Endothelial cell of umbilical vein (primary cell): ENCODE measurements around the gene RBMX2.

Experiments used
- EZH2 ChIP-seq: IDR thresholded peaks from 2 replicates; pipeline ENCODE4 v1.6.1; 2012; ENCODE audit warnings: borderline replicate concordance, low read depth, mild to moderate bottlenecking, moderate library complexity, low read length, inconsistent platforms; ENCODE audit not compliant: severe bottlenecking
- FOS ChIP-seq: IDR thresholded peaks from 2 replicates; pipeline ENCODE4 v1.6.1; 2011; ENCODE audit warnings: mild to moderate bottlenecking, low read length, moderate library complexity, borderline replicate concordance; ENCODE audit not compliant: insufficient read depth
- GATA2 ChIP-seq: IDR thresholded peaks from 2 replicates; pipeline ENCODE4 v1.7.0; 2011; ENCODE audit warnings: low read depth, mild to moderate bottlenecking, moderate library complexity, mixed read lengths, low read length; ENCODE audit not compliant: insufficient read length, insufficient read depth
- POLR2A ChIP-seq: IDR thresholded peaks from 2 replicates; pipeline ENCODE4 v1.6.1; 2012; ENCODE audit warnings: low read depth, mild to moderate bottlenecking, control low read depth, low read length
- POLR2AphosphoS5 ChIP-seq: IDR thresholded peaks from 2 replicates; pipeline ENCODE4 v1.6.1; 2012; ENCODE audit warnings: low read depth, mild to moderate bottlenecking, control low read depth, low read length, moderate library complexity; ENCODE audit not compliant: insufficient read depth
- TF ChIP-seq, protein P1 (sequence below), 2 donors: IDR thresholded peaks; 1 replicate in 1 of 2; 2 replicates in 1 of 2; pipeline ENCODE4 v1.5.1; 2011; ENCODE audit warnings: low read length in 2 of 2, mild to moderate bottlenecking in 2 of 2, moderate library complexity in 2 of 2, control low read depth in 1 of 2, inconsistent platforms in 1 of 2, low read depth in 1 of 2; ENCODE audit not compliant: insufficient read depth in 1 of 2; ENCODE audit errors: extremely low read depth in 1 of 2

- TF ChIP-seq, protein P1, sequence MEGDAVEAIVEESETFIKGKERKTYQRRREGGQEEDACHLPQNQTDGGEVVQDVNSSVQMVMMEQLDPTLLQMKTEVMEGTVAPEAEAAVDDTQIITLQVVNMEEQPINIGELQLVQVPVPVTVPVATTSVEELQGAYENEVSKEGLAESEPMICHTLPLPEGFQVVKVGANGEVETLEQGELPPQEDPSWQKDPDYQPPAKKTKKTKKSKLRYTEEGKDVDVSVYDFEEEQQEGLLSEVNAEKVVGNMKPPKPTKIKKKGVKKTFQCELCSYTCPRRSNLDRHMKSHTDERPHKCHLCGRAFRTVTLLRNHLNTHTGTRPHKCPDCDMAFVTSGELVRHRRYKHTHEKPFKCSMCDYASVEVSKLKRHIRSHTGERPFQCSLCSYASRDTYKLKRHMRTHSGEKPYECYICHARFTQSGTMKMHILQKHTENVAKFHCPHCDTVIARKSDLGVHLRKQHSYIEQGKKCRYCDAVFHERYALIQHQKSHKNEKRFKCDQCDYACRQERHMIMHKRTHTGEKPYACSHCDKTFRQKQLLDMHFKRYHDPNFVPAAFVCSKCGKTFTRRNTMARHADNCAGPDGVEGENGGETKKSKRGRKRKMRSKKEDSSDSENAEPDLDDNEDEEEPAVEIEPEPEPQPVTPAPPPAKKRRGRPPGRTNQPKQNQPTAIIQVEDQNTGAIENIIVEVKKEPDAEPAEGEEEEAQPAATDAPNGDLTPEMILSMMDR (IDR thresholded peaks at IDR 0.05; ENCODE audit: extremely low read depth in 1 of 2, insufficient read depth in 1 of 2, low read depth in 1 of 2, low read length in 2 of 2): no peak
- TF ChIP-seq EZH2 (no peak), POLR2AphosphoS5 (no peak), POLR2A (no peak), GATA2 (no peak), FOS (no peak)
Observed at GRCh38 chrX:130444641-130445336, 43.0 kb downstream of the RBMX2 start.
